Measurements from ENCODE around the gene TNC. TPM values are rescaled to one million over a fixed set of nuclear protein-coding genes. Genes with fewer than 3 reads are reported as not detected.

TNC gene
- total and polyA plus RNA-seq, 2 of the 4 experiments (the other 2 are of a cell fraction), result 192 to 253 TPM

DNA sequence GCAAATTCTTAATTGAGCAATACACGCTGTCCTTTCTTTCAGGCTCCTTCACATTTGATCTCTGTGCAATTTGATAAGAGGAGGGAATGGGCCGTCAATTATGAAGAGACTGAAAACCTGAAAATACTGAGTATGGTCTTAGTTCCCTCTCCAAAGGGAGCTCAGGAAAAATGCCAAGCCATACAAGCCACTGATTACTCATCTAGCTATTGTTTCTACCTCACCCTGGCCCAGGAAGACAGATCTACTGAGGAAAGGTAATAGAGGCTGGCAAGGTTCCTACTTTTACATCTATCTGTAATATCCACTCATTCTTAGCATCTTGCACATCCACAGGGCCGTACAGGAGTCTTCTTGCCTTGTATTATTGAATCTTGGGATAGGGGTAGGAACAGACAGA lies 23.7 kb upstream of the TNC start:
- H3K9me1 ChIP-seq (ENCODE audit: insufficient read depth, low read length), result 0 out of 2 replicates have a peak, but pooled peaks cover 2% of the 10 kb centered on the region
- DNase-seq, result no peak
- no peak overlapping the region for H3K23ac ChIP-seq (ENCODE audit: low read depth, low read length)
- TF ChIP-seq NFE2L2 (IDR thresholded peaks at IDR 0.05; ENCODE audit: low read depth, low read length), result no peak
- TF ChIP-seq, protein P1, sequence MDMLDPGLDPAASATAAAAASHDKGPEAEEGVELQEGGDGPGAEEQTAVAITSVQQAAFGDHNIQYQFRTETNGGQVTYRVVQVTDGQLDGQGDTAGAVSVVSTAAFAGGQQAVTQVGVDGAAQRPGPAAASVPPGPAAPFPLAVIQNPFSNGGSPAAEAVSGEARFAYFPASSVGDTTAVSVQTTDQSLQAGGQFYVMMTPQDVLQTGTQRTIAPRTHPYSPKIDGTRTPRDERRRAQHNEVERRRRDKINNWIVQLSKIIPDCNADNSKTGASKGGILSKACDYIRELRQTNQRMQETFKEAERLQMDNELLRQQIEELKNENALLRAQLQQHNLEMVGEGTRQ (IDR thresholded peaks at IDR 0.05; ENCODE audit: low read depth, low read length), result no peak
- TF ChIP-seq SMC3 (IDR thresholded peaks at IDR 0.05; ENCODE audit: low read depth, low read length), result no peak
- TF ChIP-seq CHD1 (IDR thresholded peaks at IDR 0.05; ENCODE audit: low read depth, low read length), result no peak
- no peak for TF ChIP-seq BHLHE40 (IDR thresholded peaks at IDR 0.05; ENCODE audit: low read depth, low read length)
- TF ChIP-seq CEBPB (IDR thresholded peaks at IDR 0.05; ENCODE audit: low read depth, low read length), result no peak
- TF ChIP-seq RAD21 (IDR thresholded peaks at IDR 0.05; ENCODE audit: low read length), result no peak
- TF ChIP-seq, protein P2, sequence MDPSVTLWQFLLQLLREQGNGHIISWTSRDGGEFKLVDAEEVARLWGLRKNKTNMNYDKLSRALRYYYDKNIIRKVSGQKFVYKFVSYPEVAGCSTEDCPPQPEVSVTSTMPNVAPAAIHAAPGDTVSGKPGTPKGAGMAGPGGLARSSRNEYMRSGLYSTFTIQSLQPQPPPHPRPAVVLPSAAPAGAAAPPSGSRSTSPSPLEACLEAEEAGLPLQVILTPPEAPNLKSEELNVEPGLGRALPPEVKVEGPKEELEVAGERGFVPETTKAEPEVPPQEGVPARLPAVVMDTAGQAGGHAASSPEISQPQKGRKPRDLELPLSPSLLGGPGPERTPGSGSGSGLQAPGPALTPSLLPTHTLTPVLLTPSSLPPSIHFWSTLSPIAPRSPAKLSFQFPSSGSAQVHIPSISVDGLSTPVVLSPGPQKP (IDR thresholded peaks at IDR 0.05; ENCODE audit: borderline replicate concordance, low read depth, low read length), result no peak
- TF ChIP-seq, protein P3, sequence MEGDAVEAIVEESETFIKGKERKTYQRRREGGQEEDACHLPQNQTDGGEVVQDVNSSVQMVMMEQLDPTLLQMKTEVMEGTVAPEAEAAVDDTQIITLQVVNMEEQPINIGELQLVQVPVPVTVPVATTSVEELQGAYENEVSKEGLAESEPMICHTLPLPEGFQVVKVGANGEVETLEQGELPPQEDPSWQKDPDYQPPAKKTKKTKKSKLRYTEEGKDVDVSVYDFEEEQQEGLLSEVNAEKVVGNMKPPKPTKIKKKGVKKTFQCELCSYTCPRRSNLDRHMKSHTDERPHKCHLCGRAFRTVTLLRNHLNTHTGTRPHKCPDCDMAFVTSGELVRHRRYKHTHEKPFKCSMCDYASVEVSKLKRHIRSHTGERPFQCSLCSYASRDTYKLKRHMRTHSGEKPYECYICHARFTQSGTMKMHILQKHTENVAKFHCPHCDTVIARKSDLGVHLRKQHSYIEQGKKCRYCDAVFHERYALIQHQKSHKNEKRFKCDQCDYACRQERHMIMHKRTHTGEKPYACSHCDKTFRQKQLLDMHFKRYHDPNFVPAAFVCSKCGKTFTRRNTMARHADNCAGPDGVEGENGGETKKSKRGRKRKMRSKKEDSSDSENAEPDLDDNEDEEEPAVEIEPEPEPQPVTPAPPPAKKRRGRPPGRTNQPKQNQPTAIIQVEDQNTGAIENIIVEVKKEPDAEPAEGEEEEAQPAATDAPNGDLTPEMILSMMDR (conservative IDR thresholded peaks at IDR 0.05; ENCODE audit: low read depth, low read length), result no peak
- no peak for TF ChIP-seq RCOR1 (IDR thresholded peaks at IDR 0.05; ENCODE audit: insufficient replicate concordance, low read length)
- no peak for TF ChIP-seq MXI1 (IDR thresholded peaks at IDR 0.05; ENCODE audit: borderline replicate concordance, low read depth, low read length)
- no peak for TF ChIP-seq FOS (IDR thresholded peaks at IDR 0.05; ENCODE audit: low read depth, low read length)
- TF ChIP-seq MAFK (IDR thresholded peaks at IDR 0.05; ENCODE audit: low read depth, low read length), result no peak
- no peak for TF ChIP-seq MAZ (IDR thresholded peaks at IDR 0.05; ENCODE audit: borderline replicate concordance, low read depth, low read length)
- no peak for TF ChIP-seq RFX5 (IDR thresholded peaks at IDR 0.05; ENCODE audit: low read depth, low read length)
- TF ChIP-seq POLR2A (IDR thresholded peaks at IDR 0.05; ENCODE audit: low read depth, low read length), result no peak
- no peak for ATAC-seq (ENCODE audit: low read depth)
- H2BK120ac ChIP-seq (ENCODE audit: low read depth, low read length), result no peak overlapping the region
- intact Hi-C loops (cut with micrococcal nuclease), result no loop called here
- BruUV-seq (replicated peaks), result no TSS peak
- no peak overlapping the region for H4K91ac ChIP-seq (ENCODE audit: insufficient read depth, low read depth, low read length)
- ChIA-PET POLR2A (ENCODE audit: unreplicated experiment) (no interaction called here), CTCF (no interaction called here)
- H3K4me2 ChIP-seq (ENCODE audit: low read depth, low read length), result no peak overlapping the region
- dilution Hi-C loops (cut with HindIII; ENCODE audit: low sequenced_read_pairs, unreplicated experiment), result no loop called here
- H3K4me3 ChIP-seq (ENCODE audit: insufficient read depth, low read depth, low read length), result no peak overlapping the region
- H2AK9ac ChIP-seq (replicated peaks; ENCODE audit: low read depth, low read length, poor library complexity), result no peak overlapping the region
- H3K36me3 ChIP-seq (ENCODE audit: control insufficient read depth, insufficient read depth, low read length), result no peaks in the 10 kb centered on the region
- H2BK20ac ChIP-seq (ENCODE audit: low read depth, low read length), result no peak overlapping the region
- H2AK5ac ChIP-seq (ENCODE audit: low read depth, low read length), result no peak overlapping the region
- H3K27ac ChIP-seq (ENCODE audit: insufficient read depth, low read length), result no peak overlapping the region
- no peaks in the 10 kb centered on the region for H3K27me3 ChIP-seq (ENCODE audit: control insufficient read depth, insufficient read depth, low read length)
- no peak overlapping the region for H2AFZ ChIP-seq (replicated peaks; ENCODE audit: low read length, poor library complexity)
- H3K9me3 ChIP-seq (ENCODE audit: control insufficient read depth, insufficient read depth, low read length), result no peaks in the 10 kb centered on the region
- peaks cover 7% of the 10 kb centered on the region for H3K4me1 ChIP-seq (ENCODE audit: control insufficient read depth, insufficient read depth, low read length)
- no peak overlapping the region for H4K8ac ChIP-seq (ENCODE audit: low read depth in 2 of 2, low read length in 2 of 2)
- H4K5ac ChIP-seq (ENCODE audit: low read depth, low read length), result no peak overlapping the region
- in situ Hi-C loops (cut with MboI; ENCODE audit: low sequenced_read_pairs), result no loop called here
- H3K56ac ChIP-seq (ENCODE audit: extremely low read depth, insufficient read depth, low read length), result no peak overlapping the region
- no CpG with 5 or more reads among the region's 3 CpGs for WGBS, 2 experiments (ENCODE audit: extremely low coverage in 2 of 2, insufficient read length in 1 of 2)
- H3K79me1 ChIP-seq (ENCODE audit: low read depth in 1 of 2, low read length in 2 of 2), result no peaks in the 10 kb centered on the region
- no peak overlapping the region for H3K18ac ChIP-seq (ENCODE audit: low read depth, low read length)
- H2BK5ac ChIP-seq (ENCODE audit: low read depth, low read length, poor library complexity, severe bottlenecking), result no peak overlapping the region
- no peak overlapping the region for H3K4ac ChIP-seq (ENCODE audit: low read depth, low read length)
- no peak overlapping the region for H3K14ac ChIP-seq (replicated peaks; ENCODE audit: low read depth, low read length)
- no peaks in the 10 kb centered on the region for H4K20me1 ChIP-seq (ENCODE audit: insufficient read depth, low read length)
- H3K9ac ChIP-seq (ENCODE audit: low read depth, low read length), result no peak overlapping the region
- H2BK15ac ChIP-seq (ENCODE audit: low read depth, low read length), result no peak overlapping the region

Measured in IMR-90 (cell line).